NCI-H2107 treated with DMSO at 0.1 percent for 48 hours (cell line): Measurements from ENCODE around the gene TOX2.

Experiments
- DNase-seq: peaks from one replicate; lab custom pipeline; 2025; ENCODE audit not compliant: unreplicated experiment; lab: John Stamatoyannopoulos, UW

The TOX2 gene

DNA sequence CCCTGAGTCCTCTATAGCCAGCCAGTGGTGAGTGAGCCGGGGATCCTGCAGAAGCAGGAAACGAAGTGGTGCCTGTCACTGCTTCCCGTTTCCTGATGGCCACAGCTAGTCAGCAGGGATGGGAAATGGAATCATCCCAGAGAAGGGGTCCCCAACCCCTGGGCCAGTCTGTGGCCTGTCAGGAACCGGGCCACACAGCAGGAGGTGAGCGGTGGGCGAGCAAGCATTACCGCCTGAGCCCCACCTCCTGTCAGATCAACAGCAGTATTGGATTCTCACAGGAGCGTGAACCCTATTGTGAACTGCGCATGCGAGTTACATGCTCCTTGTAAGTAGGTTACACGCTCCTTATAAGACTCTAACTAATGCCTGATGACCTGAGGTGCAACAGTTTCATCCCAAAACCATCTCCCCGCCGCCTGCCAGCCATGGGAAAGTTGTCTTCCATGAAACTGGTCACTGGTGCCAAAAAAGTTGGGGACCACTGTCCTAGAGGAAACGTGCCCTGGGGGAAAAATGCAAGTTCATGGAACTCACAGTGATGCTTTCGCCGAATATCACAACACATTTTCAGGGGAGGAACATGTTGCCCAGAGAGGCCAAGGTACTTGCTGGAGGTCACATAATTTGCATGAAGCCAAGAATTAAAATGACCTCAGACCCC, 158.5 kb downstream of the TOX2 start:
- no peak for DNase-seq

DNA sequence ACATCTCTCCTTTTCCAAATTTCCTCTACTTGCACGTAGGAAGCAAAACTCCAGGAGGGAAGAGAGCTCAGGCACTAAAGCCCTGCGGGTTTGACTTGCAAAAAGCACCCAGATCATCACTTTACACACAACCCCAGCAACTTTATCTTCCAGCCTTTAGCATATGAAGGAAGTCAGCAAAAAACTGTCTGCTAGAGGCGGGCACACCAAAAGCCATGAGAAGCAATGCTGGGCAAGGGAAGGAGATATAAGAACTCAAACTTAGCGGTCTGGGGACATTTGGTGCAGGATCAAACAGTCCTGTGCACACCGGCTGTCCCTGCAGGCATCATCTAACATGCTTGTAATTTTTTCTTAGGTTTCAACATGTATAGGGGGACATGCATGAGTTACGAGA, 159.0 kb downstream of the TOX2 start:
- no peak for DNase-seq

DNA sequence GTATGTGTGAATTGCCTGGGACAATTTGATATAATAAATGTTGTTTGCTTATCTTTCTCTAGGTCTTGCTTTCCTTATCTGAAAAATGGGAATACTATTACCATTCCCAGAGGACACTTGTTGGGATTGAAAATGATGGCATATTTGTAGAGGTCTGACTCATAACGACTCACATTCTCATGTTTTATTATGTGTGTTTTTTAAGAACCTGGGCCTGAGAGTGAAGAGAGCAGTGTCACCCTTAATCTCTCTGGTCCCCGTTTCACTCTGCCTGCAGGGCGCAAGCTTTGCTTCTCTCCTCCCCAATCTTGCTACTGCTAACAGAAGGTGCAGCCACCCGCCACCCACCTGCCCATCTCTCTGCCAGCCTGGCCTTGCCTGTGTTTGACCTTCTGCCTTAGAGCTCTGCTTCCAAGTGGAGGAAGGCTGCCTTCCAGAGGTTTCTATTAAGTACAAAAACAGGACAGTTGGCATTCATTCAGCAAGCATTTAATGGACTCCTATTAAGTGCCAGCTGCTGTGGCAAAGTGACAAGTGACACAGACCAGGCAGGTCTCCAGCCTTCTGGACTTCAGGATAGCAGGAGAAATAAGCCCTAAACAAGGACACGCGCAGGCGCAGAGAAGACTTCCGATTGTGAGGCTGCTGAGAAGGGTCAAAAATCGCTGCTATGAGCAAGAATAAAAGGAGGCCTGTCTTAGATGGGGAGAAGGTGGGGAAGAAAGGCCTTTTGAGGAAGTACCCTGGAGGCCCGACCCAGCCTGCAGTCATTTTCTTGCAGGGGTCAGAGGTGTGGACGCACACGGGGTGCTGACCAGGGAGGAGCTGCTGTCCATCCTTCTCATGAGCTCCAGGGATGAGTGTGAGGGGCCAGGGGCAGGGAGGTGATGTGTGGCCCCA, 159.8 kb downstream of the TOX2 start:
- no peak for DNase-seq

DNA sequence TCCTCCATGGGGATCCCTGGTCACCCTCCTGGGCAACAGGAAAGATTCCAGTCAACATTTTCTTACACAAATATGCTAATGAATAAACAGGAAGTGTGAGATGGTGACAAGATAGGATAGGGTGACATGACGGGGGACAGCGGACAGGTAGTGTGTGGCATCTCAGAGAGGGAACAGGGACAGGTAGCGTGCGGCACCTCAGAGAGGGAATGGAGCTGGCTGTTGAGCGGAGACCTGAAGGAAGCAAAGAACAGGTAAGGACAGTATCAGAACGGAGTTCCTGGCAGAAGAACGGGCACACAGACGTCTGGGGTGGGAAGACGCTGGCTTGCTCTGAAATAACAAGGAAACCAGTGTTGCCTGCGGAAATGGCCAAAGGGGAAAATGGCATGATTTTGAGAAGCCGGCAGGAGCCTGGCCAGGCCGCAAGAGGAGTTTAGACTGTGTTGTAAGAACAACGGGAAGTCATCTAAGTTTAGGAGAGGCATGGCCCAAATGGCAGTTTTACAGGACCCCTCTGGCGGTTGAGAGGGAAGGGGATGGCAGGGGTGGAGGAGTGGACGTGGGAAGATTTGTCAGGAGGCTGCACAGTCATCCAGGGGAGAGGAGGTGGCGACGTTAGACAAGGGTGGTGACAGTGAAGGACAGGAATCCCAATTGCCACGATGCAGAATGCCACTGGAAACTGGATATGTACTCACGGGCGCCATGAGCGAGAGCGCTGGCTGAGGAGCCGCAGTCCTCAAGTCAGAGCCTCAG, 160.7 kb downstream of the TOX2 start:
- DNase-seq = no peak

DNA sequence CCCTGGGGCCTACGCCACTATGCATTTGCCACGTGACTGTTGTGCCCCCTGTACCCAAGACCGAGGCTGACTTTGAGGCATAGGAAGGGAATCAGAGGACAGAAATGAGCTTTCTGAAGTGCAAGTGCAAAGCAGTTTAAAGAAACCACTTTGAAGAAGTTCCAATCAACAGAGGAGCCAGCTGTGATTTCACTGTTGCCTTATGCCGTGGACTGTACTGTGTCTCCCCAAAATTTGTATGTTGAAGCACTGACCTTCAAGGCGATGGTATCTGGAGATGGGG, 161.2 kb downstream of the TOX2 start:
- DNase-seq = no peak

DNA sequence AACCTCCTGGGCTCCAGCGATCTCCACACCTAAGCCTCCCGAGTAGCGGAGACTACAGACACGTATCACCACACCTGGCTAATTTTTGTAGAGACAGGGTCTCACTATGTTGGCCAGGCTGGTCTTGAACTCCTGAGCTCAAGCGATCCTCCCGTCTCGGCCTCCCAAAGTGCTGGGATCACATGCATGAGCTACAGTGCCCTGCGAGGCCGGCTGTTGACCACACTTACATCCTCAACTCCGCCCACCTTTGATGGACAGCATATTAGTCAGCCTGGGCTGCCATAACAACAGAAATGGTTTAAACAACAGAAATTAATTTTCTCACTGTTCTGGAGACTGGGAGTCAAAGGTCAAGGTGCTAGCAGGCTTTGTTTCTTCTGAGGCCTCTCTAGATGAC, 164.6 kb downstream of the TOX2 start:
- no peak for DNase-seq

DNA sequence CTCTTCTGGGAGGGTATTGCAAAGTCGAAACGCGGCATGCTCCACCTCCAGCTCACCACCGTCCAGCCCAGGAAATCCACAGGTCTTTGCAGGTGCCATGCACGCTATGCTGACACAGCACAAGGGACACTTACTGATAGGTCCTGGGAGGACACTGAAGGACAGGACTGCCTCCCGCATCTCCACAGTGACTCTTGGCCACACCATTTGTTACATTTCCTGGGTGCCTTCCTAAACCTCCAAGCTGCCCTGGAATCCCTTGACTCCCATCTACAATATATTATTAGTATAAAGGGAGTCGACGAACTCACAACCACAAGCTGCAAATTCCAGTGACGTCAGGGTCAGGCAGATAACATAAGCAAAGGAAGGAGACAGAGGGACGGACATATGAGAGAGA, 165.4 kb downstream of the TOX2 start:
- DNase-seq = no peak

DNA sequence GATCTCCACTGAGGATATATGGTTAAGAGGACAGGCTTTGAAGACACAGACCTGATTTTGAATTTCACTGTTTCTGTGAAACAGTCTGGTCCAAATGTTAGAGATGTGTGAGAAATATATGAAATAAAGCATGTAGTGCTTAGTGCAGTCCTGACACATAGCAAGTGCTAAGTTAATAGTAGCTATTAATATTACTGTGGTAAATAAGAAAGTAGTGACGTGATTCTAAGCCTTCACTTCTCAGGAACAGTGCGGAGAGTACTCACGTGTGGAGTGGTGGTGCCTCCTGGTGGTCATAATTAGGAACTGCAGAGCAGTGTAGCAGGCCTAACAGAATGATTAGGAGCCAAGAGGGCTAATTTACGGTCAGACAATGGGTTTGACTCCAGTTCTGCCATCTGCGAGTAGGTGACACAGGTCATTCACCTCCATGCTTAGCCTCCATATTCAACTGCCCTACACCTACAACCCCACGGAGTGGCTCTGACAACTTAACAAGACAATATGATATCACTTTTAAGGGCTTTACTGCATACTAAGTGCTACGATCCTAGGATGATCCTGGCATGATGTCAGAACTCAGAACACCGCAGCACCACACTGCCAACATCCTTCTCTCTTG, 166.1 kb downstream of the TOX2 start:
- DNase-seq = peak; percentile 64

DNA sequence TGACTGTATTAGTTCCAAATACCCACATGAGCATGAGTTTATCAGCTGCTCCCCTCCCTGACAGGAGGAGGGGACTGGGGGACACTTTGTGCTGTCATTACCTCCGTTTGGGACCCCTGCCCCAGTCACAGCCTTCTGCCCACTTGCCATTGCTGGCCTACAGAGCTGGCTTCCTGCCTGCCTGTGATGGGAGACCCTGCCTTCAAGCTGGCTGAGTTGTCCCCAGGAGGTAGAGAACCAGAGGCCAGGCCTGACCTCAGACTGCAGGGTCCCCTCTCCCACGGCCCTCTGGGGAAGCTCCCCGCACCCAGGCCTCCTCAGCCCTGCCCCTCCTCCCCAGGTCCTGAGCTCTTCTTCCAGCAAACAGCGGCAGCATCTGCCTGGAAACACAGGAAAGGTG, 166.8 kb downstream of the TOX2 start:
- DNase-seq = no peak

DNA sequence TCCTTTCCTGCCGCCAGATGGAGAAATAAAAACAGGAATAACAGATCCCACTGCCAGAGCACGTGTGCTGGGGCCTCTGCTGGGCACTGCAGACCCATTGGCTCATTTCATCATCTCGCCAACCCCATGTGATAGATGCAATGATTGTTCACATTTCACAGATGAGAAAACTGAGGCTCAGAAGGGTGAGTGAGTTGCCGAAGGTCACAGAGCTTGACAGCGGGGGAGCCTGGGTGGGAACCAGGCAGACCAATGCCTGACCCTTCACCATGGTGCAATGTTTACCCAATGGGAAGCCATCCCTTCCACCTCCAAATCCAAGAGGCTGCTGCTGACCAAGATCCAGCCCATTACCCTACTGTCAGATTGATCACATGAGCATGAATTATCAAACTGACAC, 167.2 kb downstream of the TOX2 start:
- no peak for DNase-seq

DNA sequence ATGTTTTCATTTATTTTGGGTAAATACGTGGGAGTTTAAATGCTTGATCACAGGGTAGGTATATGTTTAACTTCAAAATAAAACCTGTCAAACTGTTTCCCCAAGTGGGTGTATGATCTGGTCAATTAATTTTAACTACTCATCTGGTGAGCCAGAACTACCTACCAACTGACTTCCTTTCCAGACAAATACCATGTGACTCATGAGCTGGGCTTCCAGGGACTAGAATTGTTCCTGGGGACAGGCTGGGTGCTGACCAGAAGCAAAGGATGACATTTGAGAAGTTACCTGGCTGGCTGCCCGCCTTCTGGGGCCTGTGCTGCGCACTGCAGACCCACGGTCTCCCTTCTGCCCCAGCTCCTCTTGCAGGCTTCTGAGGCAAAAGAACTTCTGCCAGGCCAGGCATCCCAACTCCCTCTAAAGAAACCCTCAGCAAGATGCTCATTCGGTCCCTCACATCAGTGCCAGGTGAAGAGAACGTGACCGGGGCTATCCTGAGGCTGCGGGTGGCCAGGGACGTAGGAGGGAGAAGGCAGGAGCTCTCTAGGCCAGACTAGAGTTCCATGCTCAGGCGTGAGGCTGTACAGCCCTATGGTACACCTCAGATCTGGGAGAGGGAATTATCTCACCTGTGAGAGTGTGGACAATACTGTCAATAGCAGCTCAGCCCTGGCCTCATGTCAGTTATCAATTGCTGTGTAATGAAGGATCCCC, 168.7 kb downstream of the TOX2 start:
- no peak for DNase-seq

DNA sequence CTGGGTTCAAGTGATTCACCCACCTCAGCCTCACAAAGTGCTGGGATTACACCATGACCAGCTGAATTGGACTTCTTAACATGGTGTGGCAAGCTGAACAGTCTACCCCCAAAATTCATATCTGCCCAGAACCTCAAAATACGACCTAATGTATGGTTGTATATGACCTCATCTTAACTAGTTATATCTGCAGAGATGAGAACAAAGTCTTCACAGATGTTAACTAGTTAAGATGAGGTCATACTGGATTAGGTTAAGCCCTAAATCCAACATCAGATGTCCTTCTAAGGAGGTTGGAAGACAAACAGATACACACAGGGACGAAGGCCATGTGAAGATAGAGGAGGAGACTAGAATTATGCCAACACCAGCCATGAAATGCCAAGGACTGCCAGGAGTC, 169.8 kb downstream of the TOX2 start:
- DNase-seq = no peak

DNA sequence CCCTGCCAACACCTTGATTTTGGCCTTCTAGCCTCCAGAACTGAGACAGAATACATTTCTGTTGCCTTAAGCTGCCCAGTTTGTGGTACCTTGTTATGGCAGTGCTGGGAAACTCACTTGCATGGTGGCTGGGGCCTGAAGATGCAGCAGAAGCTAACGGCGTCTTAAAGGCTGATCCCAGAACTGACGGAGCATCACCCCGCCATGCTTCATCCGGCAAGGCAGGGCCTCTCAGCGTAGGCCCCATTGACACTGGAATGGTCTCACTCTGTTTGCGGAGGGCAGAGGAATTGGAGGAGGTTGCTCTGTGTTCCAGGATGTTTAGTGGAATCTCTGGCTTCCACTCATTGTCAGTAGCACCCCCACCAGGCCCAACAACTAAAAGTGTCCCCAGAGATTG, 170.2 kb downstream of the TOX2 start:
- DNase-seq = no peak

DNA sequence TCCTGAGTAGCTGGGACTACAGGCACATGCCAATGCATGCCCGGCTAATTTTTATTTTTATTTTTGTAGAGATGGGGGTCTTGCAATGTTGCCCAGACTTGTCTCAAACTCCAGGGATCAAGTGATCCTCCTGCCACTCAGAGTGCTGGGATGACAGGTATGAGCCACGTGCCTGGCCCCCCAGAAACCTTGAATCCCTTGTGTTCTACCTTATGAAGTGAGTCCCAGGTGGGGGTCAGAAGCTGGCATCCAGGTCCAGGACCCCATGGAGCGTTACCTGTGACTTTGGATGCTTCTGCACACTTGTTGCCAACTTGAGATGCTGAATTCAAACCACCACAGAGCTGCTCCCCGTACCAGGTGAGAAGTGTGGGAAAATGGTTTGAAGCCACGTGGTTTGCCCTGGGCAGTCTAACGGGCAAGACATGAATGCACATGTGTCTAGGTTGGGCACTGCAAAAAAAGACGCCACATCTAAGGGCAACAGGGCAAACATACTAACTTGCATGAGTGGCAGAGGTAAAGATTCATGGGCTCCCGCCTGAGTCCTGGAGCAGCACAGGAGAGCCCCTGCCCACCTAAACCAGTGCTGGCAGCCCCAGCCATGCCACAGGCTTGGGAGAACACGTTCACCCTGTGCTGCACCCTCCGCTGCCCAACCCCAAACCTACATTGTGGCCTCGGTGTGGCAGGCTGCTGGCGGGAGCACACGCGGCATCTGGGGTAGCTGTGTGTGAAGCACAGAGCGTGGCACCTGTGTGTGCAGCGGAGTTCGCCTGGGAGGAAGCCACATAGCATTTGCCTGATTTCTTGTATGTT, 171.2 kb downstream of the TOX2 start:
- no peak for DNase-seq

DNA sequence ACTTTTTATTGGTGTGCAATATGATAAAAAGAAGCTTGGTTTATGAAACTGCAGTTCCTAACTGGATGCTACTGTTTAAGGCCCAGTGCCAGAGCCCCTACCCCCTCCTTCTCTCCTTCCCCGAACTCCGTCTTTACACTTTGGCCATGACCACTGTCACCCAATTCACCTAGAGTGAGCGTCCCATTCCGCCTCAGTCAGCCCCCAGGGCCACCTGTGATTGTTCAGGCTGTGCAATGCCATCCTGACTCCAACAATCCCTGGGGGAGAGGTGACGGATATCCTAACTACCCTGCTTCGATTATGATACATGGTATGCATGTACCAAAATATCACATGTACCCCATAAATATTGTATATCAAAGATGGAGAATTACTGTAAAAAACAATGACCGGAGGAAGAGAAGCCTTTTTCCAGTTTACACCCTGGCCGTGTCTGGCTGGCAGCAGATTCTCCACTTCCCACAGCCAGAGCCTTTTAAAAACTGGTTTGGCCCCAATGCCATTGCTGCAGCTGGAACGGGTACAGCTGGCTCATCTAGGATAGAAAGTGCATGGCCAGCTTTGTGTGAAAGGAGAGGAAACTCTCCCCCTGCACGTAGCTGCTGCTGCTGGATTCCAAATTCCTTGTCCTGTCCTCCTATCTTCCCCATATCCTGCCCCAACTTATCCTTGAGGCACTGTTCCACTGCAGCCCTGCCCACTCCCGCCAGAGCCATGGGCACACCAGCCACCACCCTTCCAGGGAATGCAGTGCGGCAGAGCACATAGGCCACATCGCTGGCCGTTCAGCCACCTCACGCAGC, 172.6 kb downstream of the TOX2 start:
- no peak for DNase-seq

DNA sequence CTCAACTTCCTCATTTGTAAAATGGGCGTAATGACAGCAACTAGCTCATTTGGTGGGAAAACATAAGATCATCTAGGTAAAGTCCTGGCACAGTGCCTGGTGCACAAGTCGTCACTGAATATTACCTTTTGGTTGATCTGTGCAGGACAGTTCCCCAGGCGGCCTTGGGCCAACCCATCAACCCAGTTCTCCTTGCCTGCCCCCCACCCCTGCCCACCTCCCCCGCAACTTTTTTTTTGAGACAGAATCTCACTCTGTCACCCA, 173.1 kb downstream of the TOX2 start:
- DNase-seq = no peak

DNA sequence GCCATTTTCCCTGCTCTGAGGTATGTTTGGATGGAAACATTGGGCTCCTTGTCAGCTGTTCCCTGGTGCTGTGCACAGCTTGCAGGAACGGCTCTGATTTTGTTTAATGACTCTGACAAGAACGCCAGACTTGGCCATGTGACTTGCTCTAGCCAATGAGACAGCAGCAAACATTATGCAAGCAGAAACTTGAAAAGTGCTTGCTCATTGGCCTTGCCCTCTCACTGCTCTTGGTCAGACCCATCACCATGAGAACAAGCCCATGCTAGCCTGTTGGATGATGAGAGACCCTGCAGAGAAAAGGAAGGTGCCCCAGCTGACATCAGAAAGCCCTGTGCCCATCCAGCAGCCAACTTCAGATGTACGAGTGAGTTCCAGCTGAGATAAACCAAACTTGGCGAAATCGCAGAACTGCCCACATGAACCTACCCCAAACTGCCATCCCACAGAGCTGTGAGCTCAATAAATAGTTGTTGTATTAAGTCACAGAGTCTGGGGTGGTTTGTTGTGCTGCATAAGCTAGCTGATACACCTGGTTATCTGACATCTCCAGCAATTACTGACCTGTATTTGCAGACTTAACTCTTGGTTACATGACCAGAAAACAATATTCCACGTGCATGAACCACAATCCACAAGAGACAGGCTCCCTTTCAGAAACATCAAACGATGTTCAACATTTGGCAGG, 175.5 kb downstream of the TOX2 start:
- DNase-seq = no peak

DNA sequence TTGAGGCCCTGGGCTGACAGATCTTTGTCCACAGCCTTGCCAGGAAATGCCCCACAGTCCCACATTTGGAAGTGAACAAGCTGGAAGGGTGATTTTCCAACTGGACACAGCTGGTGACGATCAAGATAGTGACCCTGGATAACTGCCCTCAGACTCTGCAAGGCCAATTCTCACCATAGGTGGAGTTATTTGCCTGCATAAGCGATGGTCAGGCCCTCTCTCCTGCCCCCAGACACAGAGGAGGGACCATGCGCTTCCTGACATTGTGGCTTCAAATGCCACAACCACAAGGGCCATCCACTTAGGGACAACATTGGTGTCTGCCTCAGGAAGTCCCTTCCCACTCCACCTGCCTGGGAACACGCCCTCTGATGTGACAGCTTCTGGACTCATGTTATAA, 176.4 kb downstream of the TOX2 start:
- no peak for DNase-seq
